ENCODE results near the gene LRP1.
"Not testable (repeated sequence)": the region's sequence is repeated elsewhere in the genome, so short reads cannot be mapped to it uniquely, and the experiment has no call there.

The LRP1 gene

GRCh38 chr12:57119294-57120085 lies 8.8 kb upstream of the LRP1 start:
- Mint-ChIP-seq H3K27me3 (no peaks in the 10 kb centered on the region), H3K4me1 (peaks cover 21% of the 10 kb centered on the region), H3K27ac (peak overlapping the region; percentile 60), H3K36me3 (peaks cover 5% of the 10 kb centered on the region), H3K4me3 (peak overlapping the region; percentile 24), H3K9me3 (peaks cover 6% of the 10 kb centered on the region)
- ATAC-seq: peak; percentile 80

GRCh38 chr12:57120718-57121117 lies 7.6 kb upstream of the LRP1 start:
- not testable (repeated sequence) for ATAC-seq, H3K27ac Mint-ChIP-seq, H3K36me3 Mint-ChIP-seq, H3K4me3 Mint-ChIP-seq, H3K27me3 Mint-ChIP-seq, H3K9me3 Mint-ChIP-seq
- peaks cover 22% of the 10 kb centered on the region for H3K4me1 Mint-ChIP-seq

- H3K4me1 Mint-ChIP-seq: peaks cover 16% of the 10 kb centered on the region
- ATAC-seq: no peak
- peaks cover 5% of the 10 kb centered on the region for H3K36me3 Mint-ChIP-seq
- no peak overlapping the region for H3K27ac Mint-ChIP-seq
- peaks cover 6% of the 10 kb centered on the region for H3K9me3 Mint-ChIP-seq
- no peak overlapping the region for H3K4me3 Mint-ChIP-seq
- no peaks in the 10 kb centered on the region for H3K27me3 Mint-ChIP-seq
These were observed 4.5 kb upstream of the LRP1 start for GRCh38 chr12:57123813-57124212.

- Mint-ChIP-seq H3K4me1 (peaks cover 10% of the 10 kb centered on the region), H3K27me3 (no peaks in the 10 kb centered on the region), H3K4me3 (no peak overlapping the region), H3K9me3 (peaks cover 6% of the 10 kb centered on the region), H3K36me3 (peaks cover 5% of the 10 kb centered on the region), H3K27ac (no peak overlapping the region)
- peak; percentile 51 for ATAC-seq
These were observed 3.9 kb upstream of the LRP1 start for GRCh38 chr12:57124261-57124877.

GRCh38 chr12:57126061-57126460 lies 2.2 kb upstream of the LRP1 start:
- H3K4me3 Mint-ChIP-seq: no peak overlapping the region
- H3K27ac Mint-ChIP-seq: no peak overlapping the region

GRCh38 chr12:57126561-57126960 lies 1.7 kb upstream of the LRP1 start:
- Mint-ChIP-seq H3K36me3 (peaks cover 5% of the 10 kb centered on the region), H3K4me1 (peaks cover 22% of the 10 kb centered on the region), H3K4me3 (no peak overlapping the region), H3K9me3 (peaks cover 6% of the 10 kb centered on the region), H3K27me3 (no peaks in the 10 kb centered on the region), H3K27ac (no peak overlapping the region)
- no peak for ATAC-seq

More at GRCh38 chr12:57126061-57126460, 2.2 kb upstream of the LRP1 start:
- Mint-ChIP-seq H3K36me3 (peaks cover 5% of the 10 kb centered on the region), H3K27me3 (no peaks in the 10 kb centered on the region), H3K4me1 (peaks cover 17% of the 10 kb centered on the region), H3K9me3 (peaks cover 6% of the 10 kb centered on the region)
- no peak for ATAC-seq

- no peaks in the 10 kb centered on the region for H3K27me3 Mint-ChIP-seq
- peaks cover 5% of the 10 kb centered on the region for H3K36me3 Mint-ChIP-seq
- peaks cover 6% of the 10 kb centered on the region for H3K9me3 Mint-ChIP-seq
- H3K27ac Mint-ChIP-seq: peak overlapping the region; percentile 55
- peaks cover 26% of the 10 kb centered on the region for H3K4me1 Mint-ChIP-seq
- H3K4me3 Mint-ChIP-seq: peak overlapping the region; percentile 89
- ATAC-seq: peak; percentile 44
These were observed 1.1 kb upstream of the LRP1 start for GRCh38 chr12:57127101-57127725.

GRCh38 chr12:57128519-57129247 lies 400 bp downstream of the LRP1 start:
- peak overlapping the region; percentile 89 for H3K4me3 Mint-ChIP-seq
- ATAC-seq: no peak
- H3K9me3 Mint-ChIP-seq: peaks cover 5% of the 10 kb centered on the region
- H3K36me3 Mint-ChIP-seq: peaks cover 3% of the 10 kb centered on the region
- H3K4me1 Mint-ChIP-seq: peaks cover 26% of the 10 kb centered on the region
- H3K27me3 Mint-ChIP-seq: no peaks in the 10 kb centered on the region
- H3K27ac Mint-ChIP-seq: peak overlapping the region; percentile 55

GRCh38 chr12:57129321-57129842 lies 1.1 kb downstream of the LRP1 start:
- H3K27me3 Mint-ChIP-seq: no peaks in the 10 kb centered on the region
- H3K36me3 Mint-ChIP-seq: no peaks in the 10 kb centered on the region
- H3K4me1 Mint-ChIP-seq: peaks cover 20% of the 10 kb centered on the region
- H3K27ac Mint-ChIP-seq: no peak overlapping the region
- no peak for ATAC-seq
- no peak overlapping the region for H3K4me3 Mint-ChIP-seq
- H3K9me3 Mint-ChIP-seq: no peaks in the 10 kb centered on the region

- no peaks in the 10 kb centered on the region for H3K36me3 Mint-ChIP-seq
- no peak overlapping the region for H3K4me3 Mint-ChIP-seq
- H3K27me3 Mint-ChIP-seq: no peaks in the 10 kb centered on the region
- no peaks in the 10 kb centered on the region for H3K9me3 Mint-ChIP-seq
- no peak for ATAC-seq
- H3K27ac Mint-ChIP-seq: no peak overlapping the region
- peaks cover 18% of the 10 kb centered on the region for H3K4me1 Mint-ChIP-seq
These were observed 1.6 kb downstream of the LRP1 start for GRCh38 chr12:57129889-57130288.

GRCh38 chr12:57130941-57131340 lies 2.7 kb downstream of the LRP1 start:
- Mint-ChIP-seq H3K4me3 (no peak overlapping the region), H3K27me3 (no peaks in the 10 kb centered on the region), H3K4me1 (peaks cover 18% of the 10 kb centered on the region), H3K9me3 (no peaks in the 10 kb centered on the region), H3K36me3 (no peaks in the 10 kb centered on the region), H3K27ac (no peak overlapping the region)
- ATAC-seq: peak; percentile 35

- Mint-ChIP-seq H3K4me3 (no peak overlapping the region), H3K4me1 (peaks cover 18% of the 10 kb centered on the region), H3K27ac (no peak overlapping the region), H3K27me3 (no peaks in the 10 kb centered on the region), H3K9me3 (no peaks in the 10 kb centered on the region), H3K36me3 (no peaks in the 10 kb centered on the region)
- ATAC-seq: no peak
These were observed 3.8 kb downstream of the LRP1 start for GRCh38 chr12:57131896-57132744.

- Mint-ChIP-seq H3K36me3 (no peaks in the 10 kb centered on the region), H3K4me1 (peaks cover 18% of the 10 kb centered on the region), H3K4me3 (no peak overlapping the region), H3K27me3 (no peaks in the 10 kb centered on the region), H3K9me3 (no peaks in the 10 kb centered on the region), H3K27ac (no peak overlapping the region)
- no peak for ATAC-seq
These were observed 4.8 kb downstream of the LRP1 start for GRCh38 chr12:57133013-57133569.

- Mint-ChIP-seq H3K27me3 (no peaks in the 10 kb centered on the region), H3K27ac (no peak overlapping the region), H3K36me3 (no peaks in the 10 kb centered on the region), H3K9me3 (no peaks in the 10 kb centered on the region), H3K4me1 (peaks cover 18% of the 10 kb centered on the region), H3K4me3 (no peak overlapping the region)
- ATAC-seq: no peak
These were observed 5.6 kb downstream of the LRP1 start for GRCh38 chr12:57133916-57134315.
